Heart right ventricle (tissue), 16 donors: Measurements from ENCODE around the gene SNRNP40. TPM values are rescaled to one million over a fixed set of nuclear protein-coding genes. Genes with fewer than 3 reads are reported as not detected.

Source experiments
- ATAC-seq, 8 donors: fragments of 200-7000 bp; cut with Tn5 transposase; one replicate each; pipeline ENCODE4 v1.9.1; 2020; ENCODE audit warnings: mild to moderate bottlenecking in 8 of 8, moderate library complexity in 8 of 8, moderate number of reproducible peaks in 1 of 8
- DNase-seq, 2 donors: peaks; one replicate each; pipeline ENCODE4 v3.0.0-alpha.2; 2020
- H3K27ac ChIP-seq, 10 donors: fragments of 200-600 bp; sonication (generic) in 2 of 10; one replicate each; pipeline versions ENCODE4 v1.5.0 to v1.8.0; 2020 to 2022; ENCODE audit warnings: mild to moderate bottlenecking in 3 of 10
- H3K27me3 ChIP-seq, 7 donors: fragments of 200-600 bp; one replicate each; pipeline ENCODE4 v1.8.0; 2021 to 2022; ENCODE audit warnings: mild to moderate bottlenecking in 2 of 7
- H3K36me3 ChIP-seq, 9 donors: fragments of 200-600 bp; sonication (generic) in 1 of 9; one replicate each; pipeline versions ENCODE4 v1.5.0 to v1.8.0; 2020 to 2022; ENCODE audit warnings: mild to moderate bottlenecking in 2 of 9
- H3K4me1 ChIP-seq, 9 donors: fragments of 200-600 bp; sonication (generic) in 1 of 9; one replicate each; pipeline versions ENCODE4 v1.5.0 to v1.8.0; 2020 to 2022; ENCODE audit warnings: mild to moderate bottlenecking in 4 of 9
- H3K4me3 ChIP-seq, 10 donors: fragments of 200-600 bp; sonication (generic) in 2 of 10; one replicate each; pipeline versions ENCODE4 v1.5.0 to v1.8.0; 2020 to 2022; ENCODE audit warnings: mild to moderate bottlenecking in 7 of 10, moderate library complexity in 2 of 10
- H3K9me3 ChIP-seq, 11 donors: fragments of 200-600 bp in 10 of 11; sonication (generic) in 2 of 11; one replicate each; pipeline versions ENCODE4 v1.5.0 to v1.8.0; 2013 to 2022; ENCODE audit warnings: mild to moderate bottlenecking in 2 of 11, control low read depth in 1 of 11, moderate library complexity in 1 of 11
- CTCF ChIP-seq, 9 donors: fragments of 200-600 bp; sonication (generic) in 2 of 9; IDR thresholded peaks; one replicate each; pipeline versions ENCODE4 v1.5.0 to v1.8.0; 2021 to 2022; ENCODE audit warnings: antibody characterized with exemption in 9 of 9, mild to moderate bottlenecking in 5 of 9, moderate library complexity in 1 of 9
- WGBS, 2 donors: extraction: QIAGEN DNeasy Blood & Tissue Kit; methylation state at CpG; one replicate each; pipeline ENCODE4 v1.1.7; 2013; ENCODE audit warnings: inconsistent platforms in 1 of 2; 5-methylcytosine and 5-hydroxymethylcytosine counted together
- intact Hi-C, 10 donors: fragments of 100-400 bp; cut with DNase I; formaldehyde crosslinking; loops; one replicate each; pipeline versions ENCODE4 v1.11.1 to v1.14.2; 2022
- polyA plus RNA-seq, 2 donors: library from polyadenylated mRNA; stranded (reverse); fragments of 200-250 nt; gene quantifications; one replicate each; pipeline ENCODE4 v1.2.3, GENCODE V29; 2013
- total RNA-seq, 10 donors: library from RNA; stranded (reverse); fragmentation: NEBNext Ultra II Directional in 3 of 10; extraction: Animal tissue kit (Norgen Biotek cat#: 25700) in 3 of 10; gene quantifications; one replicate each; pipeline versions ENCODE4 v1.2.1 to v1.2.4, GENCODE V29; 2021 to 2023
- donor health status: Arrhythmogenic right ventricular cardiomyopathy.
- donor health status: ischemic (EF 13 %, LVEDD 7.1; RV severe dilation, severe dysfunction).
- donor health status: healthy with polysubstance abuse.
- donor health status: DM: no; HTN: yes; CAD: no.
- donor health status: DM: no; HTN: no; CAD: no.
- donor health status: ischemic (EF 25% LVEDD 6.9; RV normal size, moderate dysfunction).
- donor health status: ischemic (EF 25% LVEDD 5.7; RV mildly dilated, moderate dysfunction).
- donor health status: healthy.
- donor health status: DM: yes; HTN: yes; CAD: no.
- donor health status: Ischemic cardiomyopathy.
- donor health status: ischemic (EF 35%, LVEDD 5.7; RV mildly dilated, moderate dysfunction).
- donor health status: nonischemic (EF 11% LVEDD 7.7; RV severe dilation, severe dysfunction).
- donor health status: DM: yes; HTN: yes; CAD: no.
- donor health status: PGD.
- donor health status: ischemic (EF 29% LVEDD 5.4; RV normal size, mild dysfunction).
- donor health status: nonischemic (EF 23%, LVEDD 6.1; RV moderate dilation, normal function).

SNRNP40 gene
- total and polyA plus RNA-seq, 12 donors, result 9.7 to 25.3 (median 18.2) TPM

- no peak overlapping the region for H3K4me3 ChIP-seq
- TF ChIP-seq CTCF (IDR thresholded peaks at IDR 0.05), result no peak
- DNase-seq, result no peak
- 58 to 67% methylated on average over 11 of the region's 11 CpGs for WGBS, 2 donors
- no peaks in the 10 kb centered on the region for H3K36me3 ChIP-seq
- peaks cover 0 to 12% (median 10%) of the 10 kb centered on the region in 9 donors for H3K4me1 ChIP-seq
- intact Hi-C loops, result no loop called here
- H3K27me3 ChIP-seq, result peaks cover 0 to 22% (median 0%) of the 10 kb centered on the region in 7 donors
- ATAC-seq, result no peak
- H3K9me3 ChIP-seq, result peaks cover 0 to 14% (median 0%) of the 10 kb centered on the region in 11 donors
- no peak overlapping the region for H3K27ac ChIP-seq
These were observed 81.5 kb downstream of the SNRNP40 start for GRCh38 chr1:31215065-31215570.

- 59 to 61% methylated on average over 12 of the region's 12 CpGs for WGBS, 2 donors
- peaks cover 0 to 22% (median 0%) of the 10 kb centered on the region in 7 donors for H3K27me3 ChIP-seq
- peaks cover 0 to 12% (median 10%) of the 10 kb centered on the region in 9 donors for H3K4me1 ChIP-seq
- peaks cover 0 to 14% (median 0%) of the 10 kb centered on the region in 11 donors for H3K9me3 ChIP-seq
- ATAC-seq, result no peak
- DNase-seq, result no peak
- H3K36me3 ChIP-seq, result no peaks in the 10 kb centered on the region
- H3K4me3 ChIP-seq, result no peak overlapping the region
- TF ChIP-seq CTCF (IDR thresholded peaks at IDR 0.05), result no peak
- no peak overlapping the region for H3K27ac ChIP-seq
- intact Hi-C loops, result no loop called here
These were observed 82.1 kb downstream of the SNRNP40 start for GRCh38 chr1:31214316-31215064.

Other genes starting within 250 kb of the SNRNP40 start
- 10 to 100 TPM; 69.7 to 91.2 (median 82.9) TPM for gene PUM1, start 231.1 kb downstream of the SNRNP40 start, total RNA-seq
- gene PUM1, start 231.1 kb downstream of the SNRNP40 start, polyA plus RNA-seq, result 10 to 100 TPM; 13.5 to 27.4 TPM
- gene NKAIN1, start 56.9 kb downstream of the SNRNP40 start, total RNA-seq, result under 1 TPM in 3 of 10 donors, not detected in 7; 0.15 to 0.45 (median 0.28) TPM
- under 1 TPM in 1 of 2 donors, not detected in 1; 0.07 TPM for gene NKAIN1, start 56.9 kb downstream of the SNRNP40 start, polyA plus RNA-seq
- gene ZCCHC17, start 244 bp upstream of the SNRNP40 start, total RNA-seq, result 10 to 100 TPM in 9 of 10 donors, 1 to 10 TPM in 1; 10.0 to 16.6 (median 13.2) TPM
- gene ZCCHC17, start 244 bp upstream of the SNRNP40 start, polyA plus RNA-seq, result 10 to 100 TPM; 15.7 to 26.6 TPM
- 1,000 to 10,000 TPM; 2,977 to 6,049 (median 4,967) TPM for gene FABP3, start 76.3 kb upstream of the SNRNP40 start, total RNA-seq
- 1,000 to 10,000 TPM; 5,936 to 6,968 TPM for gene FABP3, start 76.3 kb upstream of the SNRNP40 start, polyA plus RNA-seq
- gene SERINC2, start 116.4 kb upstream of the SNRNP40 start, total RNA-seq, result 1 to 10 TPM in 7 of 10 donors, under 1 TPM in 3; 0.71 to 7.6 (median 1.6) TPM
- 1 to 10 TPM; 2.6 to 3.9 TPM for gene SERINC2, start 116.4 kb upstream of the SNRNP40 start, polyA plus RNA-seq